ENCODE results near the gene CDRT4.

CDRT4 gene

DNA sequence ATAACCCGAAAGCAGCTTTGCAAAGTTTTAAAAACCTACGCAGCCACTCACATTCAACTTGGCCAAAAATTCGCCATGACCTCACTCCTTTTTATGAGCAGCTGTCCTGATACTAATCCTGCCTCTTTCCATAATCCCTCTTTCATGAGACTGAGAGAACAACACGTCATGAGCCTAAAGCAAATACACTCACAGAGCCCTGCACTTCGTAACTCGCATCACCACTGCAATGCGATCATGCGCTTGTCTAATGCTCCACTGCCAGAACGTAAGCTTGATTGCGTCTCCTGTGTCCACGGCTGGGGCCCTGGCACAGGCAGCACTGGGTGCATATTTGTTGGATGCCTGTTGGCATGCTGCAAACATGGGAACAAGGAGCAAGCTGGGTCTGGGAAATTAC lies 36.2 kb downstream of the CDRT4 start:
- no peak for DNase-seq

- no peak for DNase-seq
Measured at GRCh38 chr17:15424521-15424920, 42.9 kb downstream of the CDRT4 start.

- DNase-seq: no peak
Measured at GRCh38 chr17:15422392-15422965, 44.9 kb downstream of the CDRT4 start.

DNA sequence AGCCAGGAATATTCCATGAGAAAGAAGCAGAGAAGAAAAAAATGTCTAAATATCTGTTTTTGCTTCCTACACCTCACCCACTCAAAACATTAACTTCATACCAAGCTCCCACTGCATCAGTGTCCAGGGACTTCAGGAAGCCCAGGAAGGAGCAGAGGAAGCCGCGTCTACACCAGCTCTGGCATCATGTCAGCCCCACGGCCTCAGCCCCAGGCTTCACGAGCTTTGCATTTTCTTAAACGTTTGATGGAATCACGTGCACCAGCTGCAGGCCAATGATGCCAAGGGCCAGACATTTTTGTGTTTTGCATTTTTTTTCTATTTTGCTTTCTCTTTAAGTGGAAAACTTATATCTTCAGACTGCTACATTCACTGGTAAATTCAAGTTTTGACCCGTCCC lies 48.6 kb downstream of the CDRT4 start:
- no peak for DNase-seq

GRCh38 chr17:15414532-15415306 lies 52.7 kb downstream of the CDRT4 start:
- DNase-seq: no peak

- DNase-seq: no peak
Measured at GRCh38 chr17:15413101-15413771, 54.2 kb downstream of the CDRT4 start.

- DNase-seq: no peak
Measured at GRCh38 chr17:15412606-15413005, 54.8 kb downstream of the CDRT4 start.

DNA sequence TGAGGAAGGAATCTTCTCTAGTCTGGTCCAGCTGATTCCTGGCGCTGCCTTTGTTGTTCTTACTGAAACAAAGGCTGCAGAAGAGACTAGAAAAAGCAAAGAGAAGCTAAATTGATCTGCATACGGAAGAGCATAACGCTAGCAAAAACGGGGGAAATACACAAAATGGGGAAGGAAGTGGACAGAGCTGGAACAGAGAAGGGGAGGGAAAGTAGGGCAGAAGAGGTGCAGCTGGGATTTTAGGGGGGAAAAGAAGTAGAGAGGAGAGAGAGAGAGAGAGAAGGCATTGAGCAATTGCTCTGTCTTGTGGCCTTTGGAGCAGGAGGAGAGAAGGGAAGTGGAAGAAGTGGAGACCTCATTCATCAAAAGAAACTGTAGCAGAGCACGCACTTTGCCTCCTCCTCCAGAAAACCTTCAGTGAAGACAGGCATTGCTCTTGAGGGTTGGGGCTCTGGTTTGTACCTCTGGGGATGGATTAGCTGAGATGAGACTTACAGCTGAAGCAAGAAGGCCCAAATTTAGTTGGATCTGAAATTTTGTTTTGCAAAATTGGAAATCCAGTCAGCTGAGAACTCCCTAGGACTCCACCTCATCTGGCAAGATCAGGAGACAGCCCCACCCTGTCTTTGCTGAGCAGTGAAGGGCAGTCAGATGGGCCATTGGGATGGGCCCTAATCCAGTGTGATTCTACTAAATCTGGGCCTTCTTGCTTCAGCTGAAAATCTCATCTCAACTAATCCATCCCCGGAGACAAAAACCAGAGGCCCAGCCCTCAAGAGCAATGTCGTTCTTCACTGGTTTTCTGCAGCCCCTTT lies 55.8 kb downstream of the CDRT4 start:
- DNase-seq: no peak

DNA sequence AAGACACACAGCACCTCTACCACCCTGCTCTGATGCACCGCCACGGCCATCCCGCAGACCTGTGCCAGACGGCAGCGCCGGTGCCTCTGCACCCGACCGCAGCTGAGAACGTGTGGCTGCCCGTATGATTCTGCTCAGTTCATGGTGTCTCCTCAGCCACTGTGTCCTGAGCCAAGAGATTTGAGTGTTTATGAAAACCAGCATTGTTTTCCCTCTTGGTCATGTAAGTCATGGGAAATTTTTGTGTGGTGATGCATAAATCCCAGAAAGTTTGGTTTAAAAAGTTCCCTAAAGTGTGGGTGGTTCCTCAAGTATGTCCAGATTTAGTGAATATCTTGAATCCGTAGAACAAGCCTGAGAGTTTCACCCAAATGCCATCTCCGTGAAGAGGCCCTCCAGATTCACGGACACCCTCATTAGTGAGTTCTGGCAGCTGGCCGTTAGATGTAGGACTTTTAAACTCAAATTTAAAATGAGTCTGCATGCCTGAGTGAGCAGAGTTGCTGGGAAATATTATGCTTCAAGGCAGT lies 57.6 kb downstream of the CDRT4 start:
- no peak for DNase-seq

GRCh38 chr17:15408803-15409202 lies 58.6 kb downstream of the CDRT4 start:
- DNase-seq: no peak

GRCh38 chr17:15406081-15406480 lies 61.3 kb downstream of the CDRT4 start:
- no peak for DNase-seq

DNA sequence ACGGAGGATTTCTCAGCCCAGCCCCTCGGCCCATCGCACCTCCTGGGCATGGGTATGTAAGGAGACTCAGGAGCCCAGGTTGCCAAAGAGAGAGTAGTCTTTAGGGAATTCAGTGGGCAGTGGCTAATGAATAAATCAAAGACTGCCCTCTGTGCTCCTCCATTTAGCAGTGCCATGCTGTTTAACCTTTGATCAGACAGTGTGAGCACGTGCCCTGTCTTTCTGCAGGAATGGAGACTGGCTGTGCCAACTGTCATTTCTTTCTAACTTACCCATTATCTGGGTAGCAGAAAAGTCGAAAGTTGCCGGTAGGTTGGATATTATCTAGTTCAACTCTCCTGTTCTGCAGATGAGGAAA lies 62.4 kb downstream of the CDRT4 start:
- no peak for DNase-seq

DNA sequence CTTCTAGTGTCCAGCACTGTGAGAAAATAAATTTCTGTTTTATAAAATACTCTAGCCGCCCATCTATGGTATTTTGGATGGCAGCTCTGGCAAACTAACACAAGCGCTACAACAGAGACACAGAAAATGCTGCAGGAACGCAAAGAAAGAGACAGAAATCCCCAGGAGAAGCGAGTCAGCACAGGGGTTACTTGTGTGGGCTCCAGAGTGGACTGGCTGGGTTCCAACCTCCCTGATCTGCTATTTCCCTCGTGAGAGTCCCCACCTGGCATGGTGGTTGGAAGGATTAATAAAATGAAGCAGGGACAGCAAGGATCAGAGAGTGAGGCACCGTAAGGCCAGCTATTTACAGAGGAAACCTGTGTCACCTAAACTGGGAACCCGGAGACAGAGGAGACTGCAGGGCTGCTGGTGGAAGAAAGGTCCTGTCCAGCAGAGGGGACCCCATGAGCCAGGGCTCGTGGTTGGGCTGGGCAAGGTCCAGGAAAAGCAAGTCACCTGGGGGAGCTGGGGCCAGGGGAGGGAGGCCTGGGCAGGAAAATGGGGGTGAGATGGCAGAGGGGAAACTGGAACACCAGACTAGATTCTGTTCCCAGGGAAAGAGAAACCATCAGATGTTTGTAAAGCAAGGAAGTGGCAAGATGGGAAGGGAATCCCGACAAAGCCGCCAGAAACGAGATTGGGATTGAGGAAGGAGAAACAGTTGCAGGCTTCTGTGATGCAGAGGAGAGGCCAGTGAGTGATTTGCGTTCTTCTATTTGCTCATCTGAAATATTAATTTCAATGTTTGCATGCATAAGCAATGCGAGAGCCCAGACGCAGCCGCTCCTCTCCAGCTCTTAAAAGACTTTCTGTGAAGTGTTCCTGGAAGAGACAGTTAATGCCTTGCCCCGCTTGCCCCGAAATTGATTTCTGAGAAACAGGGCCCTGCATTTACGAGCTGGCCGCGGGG lies 63.0 kb downstream of the CDRT4 start:
- DNase-seq: no peak

DNA sequence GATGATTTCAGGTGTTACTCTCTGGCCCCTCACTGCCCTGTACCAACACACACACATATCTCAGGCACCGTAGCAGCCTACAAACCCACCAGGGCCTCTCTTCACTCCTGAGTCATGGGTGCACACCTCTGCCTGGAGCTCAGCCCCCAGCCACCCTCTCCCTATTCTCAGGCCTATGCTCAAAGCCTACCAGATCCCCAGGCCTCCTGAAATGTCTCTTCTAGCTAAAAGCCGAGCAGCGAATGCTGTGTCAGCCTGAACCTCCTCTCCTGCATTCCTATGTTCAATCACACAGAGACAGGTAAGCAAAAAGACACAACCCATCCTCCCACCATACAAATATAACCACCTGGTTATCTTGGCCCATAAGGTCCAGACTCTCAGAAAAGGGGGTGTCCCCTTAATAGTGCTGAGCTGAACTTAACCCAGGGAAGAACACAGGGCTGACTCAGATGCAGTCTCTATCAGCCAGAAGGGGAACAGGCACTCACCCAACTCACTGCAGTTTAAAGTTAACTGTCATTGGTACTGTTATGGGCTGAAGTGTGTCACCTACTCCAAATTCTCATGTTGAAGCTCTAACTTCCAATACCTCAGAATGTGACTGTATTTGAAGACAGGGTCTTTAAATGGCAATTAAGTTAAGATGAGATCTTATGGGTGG lies 64.0 kb downstream of the CDRT4 start:
- DNase-seq: no peak

GRCh38 chr17:15399443-15399842 lies 68.0 kb downstream of the CDRT4 start:
- DNase-seq: no peak

DNA sequence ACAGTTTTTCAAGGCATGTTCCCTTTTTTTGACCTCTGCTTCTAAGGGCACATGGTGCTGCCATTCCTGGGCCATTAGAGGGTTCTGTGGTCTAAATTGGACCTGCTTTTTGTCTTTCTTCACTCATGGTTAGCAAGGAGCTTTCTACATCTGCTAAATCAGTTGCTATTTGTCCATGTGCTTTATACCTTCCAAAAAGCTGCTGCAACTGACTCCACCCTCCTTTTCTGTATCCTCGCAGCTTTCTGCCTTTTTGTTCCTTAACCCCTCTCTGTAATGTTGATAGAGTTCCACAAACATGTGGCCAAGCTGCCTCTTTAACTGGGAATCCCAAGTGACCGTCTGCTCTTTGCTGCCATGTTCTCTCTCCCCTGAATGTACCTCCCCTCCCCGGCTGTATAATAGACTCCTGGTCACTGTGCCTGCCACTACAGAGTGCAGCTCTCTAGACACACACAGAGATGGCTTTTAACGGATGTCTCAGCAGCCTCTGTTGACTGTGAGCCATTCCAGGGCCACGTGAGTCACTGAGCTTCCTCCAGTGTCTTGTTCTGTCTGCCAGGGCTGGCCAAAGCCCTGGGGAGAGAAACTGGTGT lies 68.6 kb downstream of the CDRT4 start:
- no peak for DNase-seq

DNA sequence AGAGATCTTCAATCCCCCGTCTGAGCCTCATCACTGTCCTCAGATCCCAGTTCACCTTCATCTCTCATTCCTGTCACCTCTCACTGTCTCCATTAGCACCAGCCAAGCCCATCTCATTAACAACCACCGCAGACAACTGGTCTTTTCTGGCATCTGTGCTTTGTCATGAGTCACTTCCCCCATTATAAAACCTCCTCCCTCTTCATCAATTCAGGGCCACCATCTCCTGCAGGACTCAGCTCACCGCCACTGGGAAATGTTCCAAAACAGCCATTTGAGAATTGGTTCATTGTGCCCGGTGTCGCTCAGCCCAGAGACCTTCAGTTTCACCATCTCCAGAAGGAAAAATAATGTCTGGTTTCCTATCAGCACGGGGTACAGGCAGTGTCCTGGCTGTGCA lies 69.1 kb downstream of the CDRT4 start:
- no peak for DNase-seq

DNA sequence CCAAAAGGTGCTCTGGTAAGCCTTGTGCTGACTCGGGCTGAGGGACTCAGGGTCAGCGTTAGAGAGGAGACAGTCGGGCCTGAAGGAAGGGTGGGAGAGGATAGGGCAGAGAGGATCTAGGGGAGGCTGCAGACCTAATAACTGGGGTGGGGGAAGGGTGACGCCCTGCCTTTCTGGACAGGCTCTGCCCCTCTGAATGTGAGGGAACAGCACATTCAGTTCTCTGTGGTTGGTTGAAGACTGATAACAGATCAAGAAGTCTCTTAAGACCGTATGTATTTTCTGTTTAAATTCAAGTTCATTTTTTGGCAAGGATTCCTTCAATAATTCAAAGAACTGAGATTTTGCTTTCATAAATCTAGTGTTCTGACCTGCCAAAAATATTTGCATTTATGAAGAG lies 69.8 kb downstream of the CDRT4 start:
- no peak for DNase-seq

DNA sequence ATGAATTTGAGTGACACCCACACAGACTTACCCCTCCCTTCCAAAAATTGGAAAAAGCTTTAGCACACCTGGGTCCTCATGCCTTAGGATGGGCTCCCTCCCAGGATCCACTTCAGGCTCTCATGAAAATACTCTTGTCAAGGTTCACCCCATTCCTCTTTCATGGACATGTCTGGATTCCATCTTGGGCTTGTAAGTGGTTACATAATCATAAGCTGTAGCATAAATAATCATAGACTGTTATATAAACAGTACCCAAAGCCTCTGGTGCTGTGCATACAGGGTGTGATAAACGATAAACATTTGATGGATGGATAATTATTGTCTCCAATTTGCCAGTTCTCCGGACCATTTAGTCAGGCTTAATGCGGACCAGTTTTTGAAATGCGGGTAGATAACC lies 72.3 kb downstream of the CDRT4 start:
- DNase-seq: no peak

DNA sequence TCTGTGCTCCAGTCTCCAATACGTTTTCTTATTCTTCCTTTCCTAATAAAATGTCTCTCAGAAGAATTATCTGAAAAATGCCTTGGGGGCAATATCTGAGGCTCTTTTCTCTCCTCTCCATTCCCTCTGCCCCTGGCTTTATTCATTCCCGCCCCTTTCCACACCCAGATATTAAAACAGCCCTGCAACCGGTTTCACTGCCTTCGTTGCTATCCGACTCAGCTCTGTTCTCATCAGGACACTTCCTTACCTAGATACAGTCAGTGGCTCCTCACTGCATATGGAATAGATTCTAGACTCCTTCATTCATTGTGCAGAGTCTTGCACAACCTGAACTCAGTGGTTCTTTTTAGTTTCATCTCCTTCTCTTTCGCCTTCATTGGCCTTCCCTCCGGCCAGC lies 74.0 kb downstream of the CDRT4 start:
- DNase-seq: no peak

DNA sequence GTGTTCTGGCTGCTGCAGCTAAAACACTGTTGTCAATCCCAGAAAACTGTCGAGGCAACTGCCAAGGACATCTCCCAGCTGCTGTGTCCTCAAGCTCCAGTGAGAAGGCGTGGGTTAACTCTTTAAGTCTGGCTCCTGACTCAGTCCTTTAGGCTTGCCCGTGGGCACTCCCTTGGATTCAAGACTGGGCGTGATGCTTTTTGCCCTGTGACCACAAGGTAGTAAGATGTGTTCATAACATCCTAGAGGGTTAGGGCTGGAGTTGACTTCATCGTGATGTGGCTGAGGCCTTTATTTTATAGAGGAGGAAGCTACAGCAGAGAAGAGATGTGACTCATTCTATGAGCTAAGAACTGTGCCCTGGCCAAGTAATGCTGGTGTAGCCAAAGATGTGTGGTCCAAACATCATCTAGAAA lies 75.1 kb downstream of the CDRT4 start:
- no peak for DNase-seq
